BJ (cell line): ENCODE data around the gene TMEM175. TPM values are rescaled to one million over a fixed set of nuclear protein-coding genes. Genes with fewer than 3 reads are reported as not detected.

ENCODE experiments used
- CTCF ChIA-PET: fragments of 350-600 bp; formaldehyde crosslinking; extraction: SDS; loops from one replicate; lab custom pipeline; 2021; ENCODE audit warnings: antibody characterized with exemption, inconsistent platforms; lab: Yijun Ruan, JAX
- POLR2A ChIA-PET: fragments of 300-600 bp; sonication (Branson Sonifier 250); formaldehyde crosslinking; extraction: SDS; loops from one replicate; lab custom pipeline; 2021; ENCODE audit warnings: antibody characterized with exemption; lab: Charles Lee
- DNase-seq: peaks from one replicate; pipeline ENCODE4 v3.0.0-alpha.2; 2011; ENCODE audit warnings: low read depth
- H3K27me3 ChIP-seq: 2 replicates; pipeline ENCODE4 v1.6.0; 2011; ENCODE audit warnings: low read length; ENCODE audit not compliant: control insufficient read depth, insufficient read depth
- H3K36me3 ChIP-seq: 2 replicates; pipeline ENCODE4 v1.5.1; 2011; ENCODE audit warnings: low read length; ENCODE audit not compliant: control insufficient read depth, insufficient read depth
- H3K4me3 ChIP-seq: 2 replicates; pipeline ENCODE4 v1.5.1; 2011; ENCODE audit warnings: low read depth, mild to moderate bottlenecking, control low read depth, low read length
- CTCF ChIP-seq: IDR thresholded peaks from 2 replicates; pipeline ENCODE4 v1.5.1; 2011; ENCODE audit warnings: low read depth, mild to moderate bottlenecking, control low read depth, inconsistent platforms, low read length, moderate library complexity; ENCODE audit not compliant: insufficient read depth
- polyA minus RNA-seq: library from RNA; depleted of rRNA, polyadenylated mRNA; stranded (reverse); fragments of >200 nt; gene quantifications from 2 replicates; pipeline ENCODE4 v1.2.3, GENCODE V29; 2011; rRNA and poly(A)+ RNA removed
- polyA plus RNA-seq: library from polyadenylated mRNA; depleted of rRNA; stranded (reverse); fragments of >200 nt; gene quantifications from 2 replicates; pipeline ENCODE4 v1.2.3, GENCODE V29; 2011; rRNA removed

Gene TMEM175
- polyA plus RNA-seq (44.7 and 77.8 TPM in 2 replicates), polyA minus RNA-seq (27.8 and 31.3 TPM in 2 replicates)

- CTCF ChIA-PET = interaction anchor here (1.0 to 1.7 kb wide), 2 partner anchors 102 to 141 kb away, joined by 3 read pairs; no protein-coding TSS in a partner anchor
- POLR2A ChIA-PET = no interaction called here
- no peaks in the 10 kb centered on the region for H3K27me3 ChIP-seq
- TF ChIP-seq CTCF = no peak
- H3K4me3 ChIP-seq = peak within 1 kb of the TSS; percentile 100
- H3K36me3 ChIP-seq = 0 out of 2 replicates have a peak, but pooled peaks cover 3% of the 10 kb centered on the region
- peak; percentile 84 for DNase-seq
Observed at GRCh38 chr4:931960-932712, at the start of gene TMEM175, which contains the start of gene GAK. TMEM175 (plus strand) TSS chr4:932460; CDS start chr4:947740, 15,280 bp downstream. GAK (minus strand) TSS chr4:932316; CDS start chr4:932187, 129 bp downstream.

GRCh38 chr4:882646-883045 lies 49.6 kb upstream of the TMEM175 start:
- Histone ChIP-seq H3K27me3 (no peaks in the 10 kb centered on the region), H3K4me3 (no peak overlapping the region), H3K36me3 (peaks cover 39% of the 10 kb centered on the region)
- DNase-seq = no peak
- ChIA-PET POLR2A (no interaction called here), CTCF (interaction anchor here (1.1 kb wide), 1 partner anchor 19 kb away, joined by 3 read pairs; no protein-coding TSS in a partner anchor)
- no peak for TF ChIP-seq CTCF

GRCh38 chr4:883377-884095 lies 48.7 kb upstream of the TMEM175 start:
- CTCF ChIA-PET = no interaction called here

GRCh38 chr4:884259-884658 lies 48.0 kb upstream of the TMEM175 start:
- Histone ChIP-seq H3K27me3 (no peaks in the 10 kb centered on the region), H3K4me3 (no peak overlapping the region), H3K36me3 (peaks cover 46% of the 10 kb centered on the region)
- no peak for TF ChIP-seq CTCF
- DNase-seq = no peak
- ChIA-PET CTCF (no interaction called here), POLR2A (no interaction called here)

More at GRCh38 chr4:883377-884095, 48.7 kb upstream of the TMEM175 start:
- no peak for DNase-seq
- POLR2A ChIA-PET = no interaction called here
- Histone ChIP-seq H3K4me3 (no peak overlapping the region), H3K36me3 (peaks cover 47% of the 10 kb centered on the region), H3K27me3 (no peaks in the 10 kb centered on the region)
- no peak for TF ChIP-seq CTCF

GRCh38 chr4:884896-885295 lies 47.4 kb upstream of the TMEM175 start:
- Histone ChIP-seq H3K4me3 (no peak overlapping the region), H3K36me3 (peaks cover 49% of the 10 kb centered on the region), H3K27me3 (no peaks in the 10 kb centered on the region)
- POLR2A ChIA-PET = no interaction called here
- no peak for TF ChIP-seq CTCF
- no peak for DNase-seq
- CTCF ChIA-PET = no interaction called here
